Panc1 (cell line): Measurements from ENCODE around the gene KIAA1217. TPM values are rescaled to one million over a fixed set of nuclear protein-coding genes. Genes with fewer than 3 reads are reported as not detected.

Source experiments
- ATAC-seq: fragments of 200-7000 bp; cut with Tn5 transposase; 2 replicates; pipeline ENCODE4 v1.9.1; 2020; ENCODE audit warnings: mild to moderate bottlenecking, moderate library complexity
- BruUV-seq: library from RNA; stranded (reverse); fragments of 400-500 nt; replicated peaks from 2 replicates; lab custom pipeline; 2021; lab: Mats Ljungman, UMichigan
- CTCF ChIA-PET: fragments of 300-600 bp; sonication (Branson Sonifier 250); formaldehyde crosslinking; loops from one replicate; lab custom pipeline; 2022; ENCODE audit warnings: antibody characterized with exemption; lab: Charles Lee
- POLR2A ChIA-PET: fragments of 300-600 bp; sonication (Branson Sonifier 250); formaldehyde crosslinking; loops from one replicate; lab custom pipeline; 2022; ENCODE audit warnings: antibody characterized with exemption; lab: Charles Lee
- DNase-seq: peaks from one replicate; pipeline ENCODE4 v3.0.0-alpha.2; 2010; ENCODE audit warnings: low read depth, low spot score
- H3K27ac ChIP-seq: 2 replicates; pipeline ENCODE4 v1.5.1; 2011; ENCODE audit warnings: mild to moderate bottlenecking, low read length, inconsistent platforms
- H3K27me3 ChIP-seq: fragments of 200-500 bp; sonication (Bioruptor generic); 2 replicates; pipeline ENCODE4 v1.6.0; 2014; ENCODE audit warnings: low read length, inconsistent platforms; ENCODE audit not compliant: control insufficient read depth, insufficient read depth
- H3K36me3 ChIP-seq: fragments of 200-500 bp; sonication (Bioruptor generic); 2 replicates; pipeline ENCODE4 v1.5.1; 2014; ENCODE audit warnings: inconsistent platforms, mild to moderate bottlenecking, low read length, moderate library complexity; ENCODE audit not compliant: control insufficient read depth, insufficient read depth
- H3K4me1 ChIP-seq: 2 replicates; pipeline ENCODE4 v1.5.1; 2011; ENCODE audit warnings: inconsistent platforms, mild to moderate bottlenecking, low read length, moderate library complexity; ENCODE audit not compliant: control insufficient read depth, insufficient read depth
- H3K4me3 ChIP-seq, 2 experiments: 2 replicates each; pipeline ENCODE4 v1.5.1; 2011 to 2012; ENCODE audit warnings: low read depth in 2 of 2, low read length in 2 of 2, mild to moderate bottlenecking in 2 of 2, inconsistent platforms in 1 of 2, moderate library complexity in 1 of 2
- H3K9me3 ChIP-seq: fragments of 200-500 bp; sonication (Bioruptor generic); 2 replicates; pipeline ENCODE4 v1.5.1; 2014; ENCODE audit warnings: low read depth, mild to moderate bottlenecking, inconsistent platforms, low read length, moderate library complexity; ENCODE audit not compliant: control insufficient read depth, insufficient read depth
- CTCF ChIP-seq: fragments of 450-650 bp; IDR thresholded peaks from 2 replicates; pipeline ENCODE4 v1.5.1; 2017; ENCODE audit warnings: mild to moderate bottlenecking
- POLR2AphosphoS5 ChIP-seq: IDR thresholded peaks from 2 replicates; pipeline ENCODE4 v1.6.1; 2012; ENCODE audit warnings: mild to moderate bottlenecking, low read depth, low read length, moderate library complexity
- REST ChIP-seq, 2 experiments: IDR thresholded peaks; 2 replicates each; pipeline ENCODE4 v1.6.1; 2011 to 2012; ENCODE audit warnings: low read depth in 2 of 2, control low read depth in 1 of 2, low read length in 1 of 2, mild to moderate bottlenecking in 1 of 2, moderate library complexity in 1 of 2; ENCODE audit not compliant: insufficient read depth in 1 of 2
- SIN3A ChIP-seq: IDR thresholded peaks from 2 replicates; pipeline ENCODE4 v1.6.1; 2012; ENCODE audit warnings: low read depth, mild to moderate bottlenecking, low read length, moderate library complexity, borderline replicate concordance; ENCODE audit not compliant: insufficient read depth
- TCF7L2 ChIP-seq: IDR thresholded peaks from 2 replicates; pipeline ENCODE4 v1.6.1; 2011; ENCODE audit warnings: mild to moderate bottlenecking, low read depth, low read length, inconsistent platforms
- in situ Hi-C: cut with HindIII; loops from 2 replicates; pipeline ENCODE4 v1.10.0; 2016; ENCODE audit warnings: low sequenced_read_pairs, low pct_unique_long_range_greater_than_20kb
- intact Hi-C: fragments of 100-400 bp; cut with micrococcal nuclease; formaldehyde crosslinking; loops from one replicate; pipeline ENCODE4 v1.10.0; 2022; ENCODE audit not compliant: unreplicated experiment
- total RNA-seq: library from RNA; stranded (reverse); gene quantifications from one replicate; pipeline ENCODE4 v1.2.1, GENCODE V29; 2021; ENCODE audit not compliant: unreplicated experiment

KIAA1217 gene
- total RNA-seq, 1 experiment from 2014 or later, result 11.6 TPM

GRCh38 chr10:24202181-24202570 lies 6.8 kb upstream of the KIAA1217 start:
- no TSS peak for BruUV-seq
- in situ Hi-C loops, result no loop called here
- CTCF ChIA-PET, result interaction anchor here (0.6 kb wide), 1 partner anchor 179 kb away, joined by 3 read pairs; no protein-coding TSS in a partner anchor
- no peaks in the 10 kb centered on the region for H3K9me3 ChIP-seq
- intact Hi-C loops, result loop anchor here (10.0 kb wide), 1 partner anchor 303 kb away; no protein-coding TSS in a partner anchor
- ATAC-seq (no peak), DNase-seq (no peak)
- POLR2A ChIA-PET, result no interaction called here
- no peaks in the 10 kb centered on the region for H3K4me1 ChIP-seq
- no peaks in the 10 kb centered on the region for H3K36me3 ChIP-seq
- H3K27ac ChIP-seq, result no peak overlapping the region
- H3K27me3 ChIP-seq, result no peaks in the 10 kb centered on the region
- no peak overlapping the region for H3K4me3 ChIP-seq
- TF ChIP-seq CTCF (no peak), TCF7L2 (no peak), POLR2AphosphoS5 (no peak), REST (IDR thresholded peaks at IDR 0.05; ENCODE audit: insufficient read depth in 1 of 2, low read depth in 2 of 2, low read length in 1 of 2) (no peak), SIN3A (no peak)

- no peaks in the 10 kb centered on the region for H3K9me3 ChIP-seq
- in situ Hi-C loops, result no loop called here
- no peaks in the 10 kb centered on the region for H3K27me3 ChIP-seq
- H3K4me3 ChIP-seq, result no peak overlapping the region
- intact Hi-C loops, result loop anchor here (10.0 kb wide), 1 partner anchor 299 kb away; no protein-coding TSS in a partner anchor
- CTCF ChIA-PET, result no interaction called here
- H3K27ac ChIP-seq, result no peak overlapping the region
- no peak for DNase-seq
- no peaks in the 10 kb centered on the region for H3K36me3 ChIP-seq
- TF ChIP-seq TCF7L2 (no peak), REST (IDR thresholded peaks at IDR 0.05; ENCODE audit: insufficient read depth in 1 of 2, low read depth in 2 of 2, low read length in 1 of 2) (no peak), SIN3A (no peak), POLR2AphosphoS5 (no peak), CTCF (no peak)
- no TSS peak for BruUV-seq
- peaks cover 13% of the 10 kb centered on the region for H3K4me1 ChIP-seq
- POLR2A ChIA-PET, result no interaction called here
- ATAC-seq, result no peak
Measured at GRCh38 chr10:24205821-24206220, 3.1 kb upstream of the KIAA1217 start.
